ENCODE data around the gene ECD. TPM values are rescaled to one million over a fixed set of nuclear protein-coding genes. Genes with fewer than 3 reads are reported as not detected.

The ECD gene
- total RNA-seq, 1 donor from 2014 or later, result 32.3 TPM

- H3K9me3 Mint-ChIP-seq (ENCODE audit: unreplicated experiment), result no peaks in the 10 kb centered on the region
- H3K4me3 Mint-ChIP-seq (ENCODE audit: unreplicated experiment), result no peak overlapping the region
- DNase-seq (ENCODE audit: extremely low spot score, unreplicated experiment), result no peak
- TF ChIP-seq CTCF (IDR thresholded peaks at IDR 0.05), result no peak
- H3K27ac Mint-ChIP-seq (ENCODE audit: unreplicated experiment), result no peak overlapping the region
- H3K36me3 Mint-ChIP-seq (ENCODE audit: unreplicated experiment), result peaks cover 7% of the 10 kb centered on the region
- H3K27me3 Mint-ChIP-seq (ENCODE audit: unreplicated experiment), result no peaks in the 10 kb centered on the region
- H3K4me1 Mint-ChIP-seq (ENCODE audit: unreplicated experiment), result no peaks in the 10 kb centered on the region
Measured at GRCh38 chr10:73190188-73190587, 22.4 kb upstream of the ECD start.

GRCh38 chr10:73186266-73186665 is 18.5 kb upstream of the ECD start:
- no peak for DNase-seq (ENCODE audit: extremely low spot score, unreplicated experiment)
- no peaks in the 10 kb centered on the region for H3K4me1 Mint-ChIP-seq (ENCODE audit: unreplicated experiment)
- no peak overlapping the region for H3K27ac Mint-ChIP-seq (ENCODE audit: unreplicated experiment)
- no peaks in the 10 kb centered on the region for H3K27me3 Mint-ChIP-seq (ENCODE audit: unreplicated experiment)
- H3K9me3 Mint-ChIP-seq (ENCODE audit: unreplicated experiment), result no peaks in the 10 kb centered on the region
- no peak overlapping the region for H3K4me3 Mint-ChIP-seq (ENCODE audit: unreplicated experiment)
- no peak for TF ChIP-seq CTCF (IDR thresholded peaks at IDR 0.05)
- peaks cover 29% of the 10 kb centered on the region for H3K36me3 Mint-ChIP-seq (ENCODE audit: unreplicated experiment)

GRCh38 chr10:73183667-73184281 is 16.0 kb upstream of the ECD start:
- H3K36me3 Mint-ChIP-seq (ENCODE audit: unreplicated experiment), result peaks cover 42% of the 10 kb centered on the region
- H3K27ac Mint-ChIP-seq (ENCODE audit: unreplicated experiment), result no peak overlapping the region
- TF ChIP-seq CTCF (IDR thresholded peaks at IDR 0.05), result no peak
- no peaks in the 10 kb centered on the region for H3K27me3 Mint-ChIP-seq (ENCODE audit: unreplicated experiment)
- DNase-seq (ENCODE audit: extremely low spot score, unreplicated experiment), result no peak
- H3K4me3 Mint-ChIP-seq (ENCODE audit: unreplicated experiment), result no peak overlapping the region
- H3K4me1 Mint-ChIP-seq (ENCODE audit: unreplicated experiment), result no peaks in the 10 kb centered on the region
- no peaks in the 10 kb centered on the region for H3K9me3 Mint-ChIP-seq (ENCODE audit: unreplicated experiment)

- no peaks in the 10 kb centered on the region for H3K27me3 Mint-ChIP-seq (ENCODE audit: unreplicated experiment)
- H3K27ac Mint-ChIP-seq (ENCODE audit: unreplicated experiment), result no peak overlapping the region
- DNase-seq (ENCODE audit: extremely low spot score, unreplicated experiment), result no peak
- no peaks in the 10 kb centered on the region for H3K9me3 Mint-ChIP-seq (ENCODE audit: unreplicated experiment)
- no peaks in the 10 kb centered on the region for H3K4me1 Mint-ChIP-seq (ENCODE audit: unreplicated experiment)
- no peak for TF ChIP-seq CTCF (IDR thresholded peaks at IDR 0.05)
- no peak overlapping the region for H3K4me3 Mint-ChIP-seq (ENCODE audit: unreplicated experiment)
- H3K36me3 Mint-ChIP-seq (ENCODE audit: unreplicated experiment), result peaks cover 44% of the 10 kb centered on the region
Measured at GRCh38 chr10:73182568-73182967, 14.8 kb upstream of the ECD start.

- no peak for TF ChIP-seq CTCF (IDR thresholded peaks at IDR 0.05)
- Mint-ChIP-seq H3K27ac (ENCODE audit: unreplicated experiment) (no peak overlapping the region), H3K9me3 (ENCODE audit: unreplicated experiment) (no peaks in the 10 kb centered on the region), H3K4me1 (ENCODE audit: unreplicated experiment) (no peaks in the 10 kb centered on the region), H3K36me3 (ENCODE audit: unreplicated experiment) (peaks cover 10% of the 10 kb centered on the region), H3K4me3 (ENCODE audit: unreplicated experiment) (no peak overlapping the region), H3K27me3 (ENCODE audit: unreplicated experiment) (no peaks in the 10 kb centered on the region)
- no peak for DNase-seq (ENCODE audit: extremely low spot score, unreplicated experiment)
Measured at GRCh38 chr10:73174148-73174925, 6.5 kb upstream of the ECD start.
